Colonic mucosa (tissue), 4 donors: ENCODE measurements around the gene DNAJB12. TPM values are rescaled to one million over a fixed set of nuclear protein-coding genes. Genes with fewer than 3 reads are reported as not detected.

ENCODE experiments used
- DNase-seq: peaks from one replicate; pipeline ENCODE4 v3.0.0-alpha.2; 2020
- H3K27ac ChIP-seq: fragments of 200-600 bp; one replicate; pipeline ENCODE4 v1.8.0; 2021
- H3K27me3 ChIP-seq: fragments of 200-600 bp; one replicate; pipeline ENCODE4 v1.8.0; 2021
- H3K36me3 ChIP-seq: fragments of 200-600 bp; one replicate; pipeline ENCODE4 v1.8.0; 2021
- H3K4me1 ChIP-seq: fragments of 200-600 bp; one replicate; pipeline ENCODE4 v1.8.0; 2021; ENCODE audit warnings: mild to moderate bottlenecking
- H3K4me3 ChIP-seq: fragments of 200-600 bp; one replicate; pipeline ENCODE4 v1.8.0; 2021
- H3K9ac ChIP-seq, 2 donors: one replicate each; pipeline ENCODE4 v1.7.0; 2013; ENCODE audit warnings: control low read depth in 2 of 2, low read depth in 2 of 2, low read length in 2 of 2
- H3K9me3 ChIP-seq: fragments of 200-600 bp; one replicate; pipeline ENCODE4 v1.8.0; 2021
- intact Hi-C: fragments of 100-400 bp; cut with DNase I; formaldehyde crosslinking; loops from one replicate; pipeline ENCODE4 v1.14.1; 2022
- total RNA-seq, 2 donors: library from RNA; stranded (reverse); fragmentation: NEBNext Ultra II Directional in 1 of 2; extraction: Animal tissue kit (Norgen Biotek cat#: 25700) in 1 of 2; gene quantifications; one replicate each; pipeline ENCODE4 v1.2.1, GENCODE V29; 2021
- TF ChIP-seq, protein P1 (sequence below): fragments of 200-600 bp; IDR thresholded peaks from one replicate; pipeline ENCODE4 v1.8.0; 2022; ENCODE audit warnings: antibody characterized with exemption, mild to moderate bottlenecking
- donor health status: healthy.
- donor health status: DM: no; HTN: no; CAD: no.
- donor health status: DM: no; HTN: no; CAD: no.

DNAJB12 gene
- total RNA-seq, 2 donors from 2014 or later = 29.4 to 37.9 TPM

DNA sequence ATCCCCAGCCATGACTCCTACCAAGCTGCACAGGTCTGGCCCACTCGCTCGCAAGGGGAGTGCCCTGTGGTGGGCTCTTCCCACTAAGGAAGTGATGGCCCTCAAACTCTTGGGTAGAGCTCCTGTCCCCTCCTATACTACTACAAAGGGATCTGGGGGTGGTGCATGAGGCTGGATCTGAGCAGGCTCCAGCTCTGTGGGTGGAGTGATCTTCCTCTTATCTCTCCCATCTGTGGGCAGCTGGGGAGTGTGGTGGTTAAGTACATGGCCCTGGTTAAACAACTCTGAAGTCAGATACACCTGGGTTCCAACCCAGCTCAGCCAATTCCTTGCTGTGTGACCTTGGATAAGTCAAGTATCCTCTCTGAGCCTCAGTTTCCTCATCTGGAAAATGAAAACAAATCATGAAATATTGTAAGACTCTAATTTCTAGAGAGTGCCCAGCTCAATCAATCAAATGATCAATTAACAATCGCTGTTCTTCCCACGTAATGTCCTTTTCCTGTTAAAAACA is 63.6 kb downstream of the DNAJB12 start:
- Histone ChIP-seq H3K27me3 (no peaks in the 10 kb centered on the region), H3K27ac (no peak overlapping the region), H3K9ac (no peak overlapping the region), H3K9me3 (no peaks in the 10 kb centered on the region), H3K4me3 (no peak overlapping the region), H3K36me3 (no peaks in the 10 kb centered on the region), H3K4me1 (no peaks in the 10 kb centered on the region)
- no peak for DNase-seq
- intact Hi-C loops = no loop called here
- TF ChIP-seq, protein P1, sequence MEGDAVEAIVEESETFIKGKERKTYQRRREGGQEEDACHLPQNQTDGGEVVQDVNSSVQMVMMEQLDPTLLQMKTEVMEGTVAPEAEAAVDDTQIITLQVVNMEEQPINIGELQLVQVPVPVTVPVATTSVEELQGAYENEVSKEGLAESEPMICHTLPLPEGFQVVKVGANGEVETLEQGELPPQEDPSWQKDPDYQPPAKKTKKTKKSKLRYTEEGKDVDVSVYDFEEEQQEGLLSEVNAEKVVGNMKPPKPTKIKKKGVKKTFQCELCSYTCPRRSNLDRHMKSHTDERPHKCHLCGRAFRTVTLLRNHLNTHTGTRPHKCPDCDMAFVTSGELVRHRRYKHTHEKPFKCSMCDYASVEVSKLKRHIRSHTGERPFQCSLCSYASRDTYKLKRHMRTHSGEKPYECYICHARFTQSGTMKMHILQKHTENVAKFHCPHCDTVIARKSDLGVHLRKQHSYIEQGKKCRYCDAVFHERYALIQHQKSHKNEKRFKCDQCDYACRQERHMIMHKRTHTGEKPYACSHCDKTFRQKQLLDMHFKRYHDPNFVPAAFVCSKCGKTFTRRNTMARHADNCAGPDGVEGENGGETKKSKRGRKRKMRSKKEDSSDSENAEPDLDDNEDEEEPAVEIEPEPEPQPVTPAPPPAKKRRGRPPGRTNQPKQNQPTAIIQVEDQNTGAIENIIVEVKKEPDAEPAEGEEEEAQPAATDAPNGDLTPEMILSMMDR = no peak

DNA sequence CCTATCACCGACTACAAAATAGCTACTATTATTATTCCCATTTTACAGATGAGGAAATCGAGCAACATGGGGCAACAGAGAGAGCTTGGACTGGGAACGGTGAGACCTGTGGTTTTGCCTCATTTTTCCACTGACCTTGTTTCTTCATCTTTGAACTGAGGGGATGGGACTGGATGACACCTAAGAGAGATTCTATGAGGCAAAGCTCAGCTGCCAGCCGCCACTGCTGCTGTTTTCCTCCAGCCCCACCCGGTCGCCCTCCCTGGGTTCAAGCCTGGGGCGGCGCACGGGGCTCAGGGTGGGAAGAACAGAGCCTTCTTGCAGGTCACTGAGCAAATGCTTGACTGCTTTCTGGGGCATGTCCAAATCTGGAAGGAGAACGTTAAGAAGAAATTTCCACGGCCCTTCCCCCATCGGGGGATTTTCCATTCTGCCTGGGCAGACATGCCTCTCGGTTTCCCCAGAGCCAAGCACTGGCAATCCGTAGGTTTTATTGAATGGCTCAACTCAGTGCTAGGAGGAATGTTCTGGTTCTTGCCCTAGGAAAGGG is 68.7 kb downstream of the DNAJB12 start:
- Histone ChIP-seq H3K9me3 (no peaks in the 10 kb centered on the region), H3K36me3 (no peaks in the 10 kb centered on the region), H3K27me3 (no peaks in the 10 kb centered on the region), H3K4me3 (no peak overlapping the region), H3K27ac (no peak overlapping the region), H3K9ac (no peak overlapping the region), H3K4me1 (no peaks in the 10 kb centered on the region)
- intact Hi-C loops = no loop called here
- DNase-seq = no peak
- TF ChIP-seq, protein P1 = no peak

DNA sequence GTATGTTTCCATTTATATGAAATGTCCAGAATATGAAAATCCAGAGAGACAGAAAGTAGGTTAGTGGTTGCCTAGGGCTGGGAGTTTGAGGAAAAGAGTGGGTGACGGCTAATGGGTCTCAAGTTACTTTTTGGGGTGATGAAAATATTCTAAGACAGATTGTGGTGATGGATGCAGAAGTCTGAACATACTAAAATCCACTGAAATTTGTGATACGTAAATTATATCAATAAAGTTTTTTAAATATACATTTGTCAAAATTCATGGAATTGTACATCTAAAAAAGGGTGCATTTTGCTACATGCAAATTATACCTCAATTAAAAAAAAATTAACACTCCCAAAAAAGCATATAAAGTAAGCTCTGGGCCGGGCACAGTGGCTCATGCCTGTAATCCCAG is 71.6 kb downstream of the DNAJB12 start:
- intact Hi-C loops = no loop called here
- H3K36me3 ChIP-seq = no peaks in the 10 kb centered on the region
- no peak for DNase-seq
- H3K27ac ChIP-seq = no peak overlapping the region
- TF ChIP-seq, protein P1 = no peak
- no peaks in the 10 kb centered on the region for H3K4me1 ChIP-seq
- no peaks in the 10 kb centered on the region for H3K9me3 ChIP-seq
- no peak overlapping the region for H3K4me3 ChIP-seq
- H3K9ac ChIP-seq = no peak overlapping the region
- no peaks in the 10 kb centered on the region for H3K27me3 ChIP-seq

Other genes with a start within 250 kb of the DNAJB12 start
- 10 to 100 TPM; 63.2 to 85.2 TPM for gene ANAPC16, start 138.9 kb downstream of the DNAJB12 start, total RNA-seq
- gene ASCC1, start 138.6 kb downstream of the DNAJB12 start, total RNA-seq = 10 to 100 TPM; 16.2 to 19.2 TPM
- 100 to 1,000 TPM in 1 of 2 donors, 10 to 100 TPM in 1; 45.5 to 147 TPM for gene DDIT4, start 81.0 kb downstream of the DNAJB12 start, total RNA-seq